ENCODE data around the gene ZNF646.

The ZNF646 gene

DNA sequence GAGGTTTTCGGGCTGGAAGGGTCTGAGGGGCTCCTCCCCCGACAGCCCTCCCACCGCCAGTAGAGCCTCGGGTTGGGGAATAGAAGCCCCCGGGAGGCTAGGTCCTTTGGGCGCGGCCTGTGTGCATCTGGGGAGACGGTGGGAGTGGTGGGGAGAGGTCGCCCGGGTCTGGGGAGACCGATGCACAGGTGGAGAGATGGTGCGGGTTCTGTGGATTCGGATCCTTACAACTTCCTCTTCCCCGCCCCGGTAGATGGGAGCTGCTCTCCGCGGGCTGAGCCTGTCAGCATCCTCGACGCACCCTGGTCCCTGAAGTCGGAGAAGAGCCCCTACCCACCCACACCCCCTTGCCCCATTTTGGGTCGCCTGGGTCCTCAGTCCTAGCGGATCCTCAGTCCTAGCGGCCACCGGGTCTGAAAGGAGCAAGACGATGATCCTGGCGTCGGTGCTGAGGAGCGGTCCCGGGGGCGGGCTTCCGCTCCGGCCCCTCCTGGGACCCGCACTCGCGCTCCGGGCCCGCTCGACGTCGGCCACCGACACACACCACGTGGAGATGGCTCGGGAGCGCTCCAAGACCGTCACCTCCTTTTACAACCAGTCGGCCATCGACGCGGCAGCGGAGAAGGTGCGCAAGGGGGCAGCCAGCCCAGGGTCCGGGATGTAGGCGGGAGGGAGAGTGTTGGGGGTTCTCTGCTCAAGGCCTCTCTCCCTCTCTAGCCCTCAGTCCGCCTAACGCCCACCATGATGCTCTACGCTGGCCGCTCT, 34.8 kb downstream of the ZNF646 start:
- no peak for DNase-seq

DNA sequence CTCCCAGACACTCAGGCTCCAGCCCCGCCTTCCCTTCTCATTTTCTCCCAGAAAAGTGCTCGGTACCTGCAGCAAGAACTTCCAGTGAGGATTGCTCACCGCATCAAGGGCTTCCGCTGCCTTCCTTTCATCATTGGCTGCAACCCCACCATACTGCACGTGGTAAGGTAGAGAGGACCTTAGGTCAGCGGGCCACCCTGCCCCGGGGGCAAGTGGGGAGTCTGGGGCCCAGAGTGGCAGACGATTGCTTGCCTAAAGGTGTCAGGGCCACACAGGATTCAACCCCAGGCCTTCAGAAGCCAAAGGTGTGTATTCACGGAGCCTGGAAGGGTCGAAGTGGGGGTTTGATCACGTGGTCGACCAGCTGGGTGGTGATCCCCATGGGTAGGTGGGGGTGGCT, 35.4 kb downstream of the ZNF646 start:
- no peak for DNase-seq

DNA sequence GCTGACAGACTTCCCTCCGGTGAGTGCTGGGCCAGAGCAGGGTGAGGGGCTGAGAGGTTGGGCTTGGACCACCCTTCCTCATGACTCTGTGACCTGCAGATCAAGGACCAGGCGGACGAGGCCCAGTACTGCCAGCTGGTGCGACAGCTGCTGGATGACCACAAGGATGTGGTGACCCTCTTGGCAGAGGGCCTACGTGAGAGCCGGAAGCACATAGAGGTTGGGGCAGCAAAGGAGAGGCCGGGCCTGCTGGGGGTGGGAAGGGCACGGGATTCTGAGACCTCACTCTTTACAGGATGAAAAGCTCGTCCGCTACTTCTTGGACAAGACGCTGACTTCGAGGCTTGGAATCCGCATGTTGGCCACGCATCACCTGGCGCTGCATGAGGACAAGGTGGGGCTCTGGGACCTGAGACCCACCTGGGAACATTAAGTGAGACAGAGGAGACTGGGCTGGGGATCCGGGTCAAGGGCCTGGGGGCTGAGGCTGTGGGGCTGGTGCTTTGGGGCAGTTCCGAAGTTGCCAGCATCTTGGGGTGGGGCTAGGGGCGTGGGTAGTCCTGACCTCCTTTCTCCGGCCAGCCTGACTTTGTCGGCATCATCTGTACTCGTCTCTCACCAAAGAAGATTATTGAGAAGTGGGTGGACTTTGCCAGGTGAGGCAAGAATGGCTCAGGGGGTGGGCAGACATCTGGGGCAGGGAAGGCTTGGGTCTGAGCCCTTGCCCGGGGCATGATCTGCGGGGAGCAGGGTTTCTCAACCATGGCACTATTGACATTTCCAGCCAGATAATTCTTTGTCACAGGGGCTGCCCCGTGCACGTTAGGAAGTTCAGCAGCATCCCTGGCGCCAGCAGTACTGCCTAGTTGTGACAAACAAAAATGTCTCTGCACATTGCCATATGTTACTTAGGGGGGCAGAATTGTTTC, 36.1 kb downstream of the ZNF646 start:
- DNase-seq: no peak

DNA sequence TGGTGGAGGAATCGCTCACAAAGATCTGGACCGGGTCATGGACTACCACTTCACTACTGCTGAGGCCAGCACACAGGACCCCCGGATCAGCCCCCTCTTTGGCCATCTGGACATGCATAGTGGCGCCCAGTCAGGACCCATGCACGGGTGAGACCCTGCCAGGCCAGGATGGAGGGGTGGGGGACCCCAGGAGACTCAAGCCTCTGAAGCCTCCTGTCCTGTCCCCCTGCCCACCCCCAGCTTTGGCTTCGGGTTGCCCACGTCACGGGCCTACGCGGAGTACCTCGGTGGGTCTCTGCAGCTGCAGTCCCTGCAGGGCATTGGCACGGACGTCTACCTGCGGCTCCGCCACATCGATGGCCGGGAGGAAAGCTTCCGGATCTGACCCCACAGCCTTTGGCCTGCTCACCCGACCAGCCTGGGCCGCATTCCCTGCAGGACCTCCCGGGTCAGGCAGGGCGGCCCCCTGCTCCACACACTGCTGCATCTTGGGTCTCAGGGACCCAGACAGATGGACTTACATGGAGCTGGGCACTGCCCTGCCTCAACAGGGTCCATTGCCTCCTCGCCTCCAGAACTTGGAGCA, 37.8 kb downstream of the ZNF646 start:
- no peak for DNase-seq

DNA sequence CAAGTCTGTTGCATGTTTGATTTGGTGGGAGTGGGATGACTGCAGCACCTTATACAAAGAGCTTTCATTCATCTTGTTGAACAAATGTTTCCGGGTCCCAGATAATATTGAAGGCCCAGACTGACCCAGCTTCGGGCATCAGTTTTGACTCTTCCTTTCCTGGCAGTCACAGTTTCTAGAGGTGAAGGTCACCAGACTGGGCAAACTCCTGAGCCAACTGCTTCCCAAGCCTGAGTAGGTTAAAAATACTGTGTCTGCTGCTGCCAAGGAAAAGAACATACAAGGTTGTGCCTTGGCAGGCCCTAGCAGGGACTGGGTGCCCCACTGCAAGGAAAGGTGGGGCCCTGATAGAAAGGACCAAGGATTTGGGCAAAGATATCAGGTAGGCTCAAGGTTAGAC, 38.5 kb downstream of the ZNF646 start:
- no peak for DNase-seq

DNA sequence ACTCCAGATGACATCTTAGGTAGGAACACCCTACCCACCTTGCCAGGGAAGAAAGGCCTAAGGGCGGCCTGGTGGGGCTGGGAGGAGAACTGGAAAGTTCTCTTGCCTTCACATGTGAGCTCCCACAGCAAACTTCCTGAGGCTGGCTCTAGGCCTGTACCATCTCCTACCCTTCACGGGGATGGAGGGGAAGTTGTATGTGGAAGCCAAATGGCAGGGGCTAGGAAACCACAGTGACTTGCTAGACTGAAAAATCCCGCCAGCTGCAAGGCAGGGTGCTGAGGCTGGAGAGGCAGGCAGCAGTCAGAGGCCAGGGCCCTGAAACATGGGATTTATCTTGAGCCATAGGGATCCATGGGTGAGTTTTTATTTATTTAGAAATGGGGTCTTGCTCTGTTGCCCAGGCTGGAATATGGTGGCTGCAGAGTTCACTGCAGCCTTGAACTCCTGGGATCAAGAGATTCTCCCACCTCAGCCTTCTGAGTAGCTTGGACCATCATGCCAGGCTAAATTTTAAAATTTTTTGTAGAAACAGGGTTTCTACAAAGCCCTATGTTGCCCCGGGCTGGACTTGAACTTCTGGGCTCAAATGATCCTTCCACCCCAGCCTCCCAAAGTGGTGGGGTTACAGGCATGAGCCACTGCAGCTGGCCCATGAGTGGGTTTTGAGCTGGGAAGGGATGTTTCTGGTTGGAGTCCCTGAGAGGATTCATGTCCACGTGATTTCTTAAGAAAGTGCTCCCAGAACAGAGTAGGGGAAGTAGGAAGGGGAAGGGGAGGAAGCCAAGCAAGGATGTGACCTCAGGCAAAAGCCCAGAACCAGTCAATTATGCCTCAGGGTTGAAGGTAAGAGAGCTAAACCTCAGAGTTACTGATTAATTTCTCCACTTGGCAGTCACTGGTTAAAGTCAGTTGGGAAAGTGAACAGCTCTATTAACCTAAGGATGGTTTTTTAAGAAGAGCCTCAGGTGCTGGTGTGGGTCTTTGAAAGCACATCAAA, 39.2 kb downstream of the ZNF646 start:
- DNase-seq: no peak

DNA sequence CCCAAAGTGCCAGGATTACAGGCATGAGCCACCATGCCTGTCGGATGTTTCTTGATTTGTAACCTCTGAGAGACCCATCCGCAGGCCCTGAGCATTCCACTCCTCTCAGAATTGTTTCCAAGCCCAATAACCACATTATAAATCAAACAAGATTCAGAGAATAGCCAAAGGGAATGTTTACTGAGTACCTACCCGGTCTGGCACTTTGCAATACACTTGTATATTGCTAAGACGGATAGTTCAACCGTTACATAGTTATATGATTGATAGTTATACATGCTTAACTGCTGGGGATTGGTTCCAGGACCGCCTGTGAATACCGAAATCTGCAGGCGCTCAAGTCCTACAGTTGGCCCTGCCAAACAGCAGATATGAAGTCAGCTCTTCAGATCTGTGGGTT, 40.2 kb downstream of the ZNF646 start:
- no peak for DNase-seq

DNA sequence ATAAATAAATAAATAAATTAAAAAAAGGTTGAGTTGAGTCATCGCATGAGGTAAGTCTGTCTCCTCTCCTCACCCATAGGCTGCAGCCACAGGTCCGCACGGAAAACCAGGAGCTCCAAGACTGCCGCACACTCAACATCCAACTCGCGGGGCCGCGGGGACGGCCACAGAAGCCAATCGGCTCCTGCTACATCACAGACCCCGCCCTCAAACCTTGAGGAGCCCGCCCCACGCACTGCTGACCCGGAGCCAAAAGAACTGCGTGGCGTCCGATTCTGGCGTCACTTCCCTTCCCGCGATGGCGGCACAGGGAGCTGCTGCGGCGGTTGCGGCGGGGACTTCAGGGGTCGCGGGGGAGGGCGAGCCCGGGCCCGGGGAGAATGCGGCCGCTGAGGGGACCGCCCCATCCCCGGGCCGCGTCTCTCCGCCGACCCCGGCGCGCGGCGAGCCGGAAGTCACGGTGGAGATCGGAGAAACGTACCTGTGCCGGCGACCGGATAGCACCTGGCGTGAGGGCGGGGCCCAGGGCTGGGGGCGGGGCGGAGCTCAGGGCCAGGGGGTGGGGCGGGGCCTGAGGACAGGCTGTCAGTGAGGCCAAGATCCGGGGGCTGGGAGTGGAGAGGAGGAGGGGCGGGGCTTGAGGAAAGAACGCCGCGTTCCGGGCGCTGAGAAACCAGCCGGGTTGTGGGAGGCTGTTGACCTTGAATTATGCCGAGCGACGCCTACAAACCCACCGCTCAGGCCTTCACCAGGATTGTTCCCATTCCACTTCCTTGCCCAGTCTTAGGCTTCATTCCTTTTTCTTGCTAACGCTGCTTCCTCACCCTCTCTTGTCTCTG, 43.4 kb downstream of the ZNF646 start, which contains the start of gene KAT8:
Gene KAT8 (plus strand): TSS at position 281 of the 839 bp plus-strand sequence. CDS start 18 bp downstream, at position 299.
- peak; percentile 96 to 97 for DNase-seq

DNA sequence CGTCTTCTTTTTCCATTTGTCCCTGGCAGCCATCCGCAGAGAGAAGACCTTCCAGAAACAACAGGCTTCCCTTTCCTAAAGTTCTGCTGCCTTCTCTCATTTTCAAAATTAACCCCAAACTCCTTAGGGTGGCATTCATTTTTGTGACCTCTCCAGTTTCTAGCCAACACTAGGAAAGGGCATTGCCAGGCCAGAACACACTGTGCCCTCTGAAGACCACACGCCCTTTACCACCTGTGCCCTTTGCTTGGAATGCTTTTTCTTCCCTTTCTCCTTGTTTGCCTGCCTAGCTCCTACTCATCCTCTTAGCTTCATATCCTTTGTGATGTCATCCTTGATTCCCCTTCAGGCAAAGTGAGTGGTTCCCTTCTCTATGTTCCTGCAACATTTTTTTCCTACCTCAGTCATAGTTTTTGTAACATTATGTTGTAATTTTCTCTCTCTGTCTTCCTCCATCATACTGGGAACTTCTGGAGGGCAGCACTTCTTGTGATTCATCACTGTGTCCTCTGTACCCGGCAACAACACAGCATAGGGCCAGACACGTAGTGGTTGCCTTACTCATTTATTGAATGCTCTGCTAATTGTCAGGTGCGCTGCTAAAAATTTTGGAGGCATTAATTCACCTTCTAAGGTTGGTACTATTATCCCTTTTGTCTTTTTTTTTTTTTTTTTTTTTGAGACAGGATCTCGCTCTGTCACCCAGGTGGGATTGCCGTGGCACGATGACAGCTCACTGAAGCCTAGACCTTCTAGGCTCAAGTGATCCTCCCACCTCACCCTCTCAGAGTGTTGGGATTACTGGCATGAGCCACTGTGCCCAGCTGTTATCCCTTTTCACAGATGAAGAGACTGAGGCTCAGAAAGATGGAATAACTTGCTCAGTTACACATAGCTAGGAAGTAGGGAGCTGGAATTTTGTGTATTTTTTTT, 44.3 kb downstream of the ZNF646 start:
- DNase-seq: no peak

DNA sequence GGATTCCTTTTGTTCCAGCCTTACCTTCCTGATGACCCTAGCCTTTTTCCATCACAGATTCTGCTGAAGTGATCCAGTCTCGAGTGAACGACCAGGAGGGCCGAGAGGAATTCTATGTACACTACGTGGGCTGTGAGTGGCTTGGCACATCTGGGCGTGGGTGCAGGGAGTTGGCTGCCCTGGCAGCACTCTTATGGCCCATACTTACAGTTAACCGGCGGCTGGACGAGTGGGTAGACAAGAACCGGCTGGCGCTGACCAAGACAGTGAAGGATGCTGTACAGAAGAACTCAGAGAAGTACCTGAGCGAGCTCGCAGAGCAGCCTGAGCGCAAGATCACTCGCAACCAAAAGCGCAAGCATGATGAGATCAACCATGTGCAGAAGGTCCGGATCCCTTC, 45.9 kb downstream of the ZNF646 start:
- DNase-seq: no peak

DNA sequence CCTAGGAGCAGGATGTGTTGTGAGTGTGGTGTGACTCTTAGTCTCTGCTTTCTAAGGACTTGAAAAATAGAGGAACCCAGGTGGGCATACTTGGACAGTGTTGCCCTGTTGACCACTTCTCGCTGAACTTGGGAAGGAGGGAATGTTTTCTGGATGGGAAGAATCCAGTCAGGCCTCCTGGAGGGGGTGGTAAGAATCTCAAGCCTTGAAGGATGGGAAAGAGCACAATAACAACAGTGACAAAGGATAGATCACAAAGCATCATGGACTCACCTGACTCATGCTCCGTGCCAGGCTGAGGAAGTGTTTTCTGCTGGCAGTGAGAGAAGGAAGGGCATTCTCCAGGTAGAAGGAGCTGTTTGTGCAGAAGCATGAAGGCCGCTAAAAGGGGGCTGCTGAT, 51.6 kb downstream of the ZNF646 start:
- no peak for DNase-seq

DNA sequence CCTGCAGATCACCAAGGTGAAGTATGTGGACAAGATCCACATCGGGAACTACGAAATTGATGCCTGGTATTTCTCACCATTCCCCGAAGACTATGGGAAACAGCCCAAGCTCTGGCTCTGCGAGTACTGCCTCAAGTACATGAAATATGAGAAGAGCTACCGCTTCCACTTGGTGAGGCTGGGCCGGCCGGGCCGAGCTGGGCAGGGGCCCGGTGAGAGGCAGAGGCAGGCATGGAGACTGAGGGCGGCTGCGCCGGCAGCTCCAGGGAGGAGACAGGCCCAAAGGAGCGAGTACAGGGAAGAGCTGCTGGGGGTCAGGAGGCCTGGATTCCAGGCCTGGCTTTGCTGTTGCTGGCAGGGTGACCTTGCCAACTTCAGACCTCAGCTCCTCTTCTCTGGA, 53.0 kb downstream of the ZNF646 start:
- no peak for DNase-seq

DNA sequence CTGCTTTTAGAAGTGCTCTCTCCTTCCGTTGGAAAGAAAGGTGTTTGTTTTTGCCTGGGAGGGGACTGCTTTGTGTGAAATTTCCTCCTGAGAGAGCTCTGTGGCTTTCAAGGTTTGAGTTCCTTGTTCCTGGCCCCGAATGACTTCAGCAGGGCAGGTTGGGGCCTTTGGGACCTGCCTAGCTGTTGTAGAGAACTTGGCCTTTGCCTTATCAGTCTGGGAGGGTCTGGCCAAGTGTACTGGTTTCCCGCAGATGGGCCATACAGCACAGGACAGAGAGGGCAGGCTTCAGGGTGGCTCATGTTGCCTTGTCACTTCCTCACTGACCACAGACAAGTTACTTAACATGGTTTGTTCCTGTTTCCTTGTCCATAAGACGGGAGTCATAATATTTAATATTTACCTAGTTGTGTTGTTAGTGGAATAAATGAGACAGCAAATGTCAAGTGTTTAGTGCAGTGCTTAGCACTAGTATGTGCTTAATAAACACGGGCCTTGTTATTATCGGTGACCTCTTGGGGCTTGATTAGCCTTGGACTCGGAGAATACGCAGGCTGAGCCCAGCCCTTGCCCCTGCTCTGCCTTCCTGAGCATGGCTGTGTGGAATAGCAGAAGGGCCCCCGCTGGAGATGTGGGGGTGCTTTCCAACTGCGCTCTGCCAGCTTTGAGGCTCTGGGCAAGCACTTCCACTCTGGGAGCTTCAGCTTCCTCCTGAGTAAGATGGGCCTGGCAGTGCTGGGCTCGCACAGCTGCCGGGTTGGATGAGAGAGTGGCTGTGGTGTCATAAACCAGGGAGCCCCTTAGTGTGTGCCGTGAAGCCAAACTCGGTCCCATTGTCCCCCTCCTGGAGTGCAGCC, 54.7 kb downstream of the ZNF646 start:
- DNase-seq: no peak

DNA sequence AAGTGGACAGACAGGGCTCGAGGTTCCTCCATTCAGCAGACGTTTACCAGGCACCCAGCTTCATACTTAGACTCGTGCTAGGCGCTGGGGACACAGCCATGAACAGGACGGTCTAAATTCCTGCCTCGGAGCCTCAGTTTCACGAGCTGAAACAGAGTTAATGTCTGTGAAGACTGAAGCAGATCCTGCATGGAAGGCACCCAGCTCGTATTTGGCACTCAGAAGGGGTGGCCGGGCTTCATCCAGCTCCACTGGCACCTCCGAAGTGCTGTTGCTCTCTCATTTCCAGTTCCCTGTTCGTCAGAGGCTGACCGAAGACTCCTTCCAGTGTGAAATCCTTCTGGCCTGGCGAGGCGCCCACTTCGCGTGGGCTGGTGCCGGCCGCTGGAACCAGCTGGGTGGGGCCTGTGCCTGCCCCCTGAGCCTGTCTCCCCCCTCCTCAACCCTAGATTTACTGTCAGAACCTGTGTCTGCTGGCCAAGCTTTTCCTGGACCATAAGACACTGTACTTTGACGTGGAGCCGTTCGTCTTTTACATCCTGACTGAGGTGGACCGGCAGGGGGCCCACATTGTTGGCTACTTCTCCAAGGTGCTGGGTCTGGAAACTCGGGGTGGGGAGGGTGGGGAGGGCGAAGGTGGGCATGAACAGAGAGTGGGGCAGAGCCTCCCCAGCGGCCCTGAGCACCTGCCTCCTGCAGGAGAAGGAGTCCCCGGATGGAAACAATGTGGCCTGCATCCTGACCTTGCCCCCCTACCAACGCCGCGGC, 55.5 kb downstream of the ZNF646 start:
- no peak for DNase-seq

DNA sequence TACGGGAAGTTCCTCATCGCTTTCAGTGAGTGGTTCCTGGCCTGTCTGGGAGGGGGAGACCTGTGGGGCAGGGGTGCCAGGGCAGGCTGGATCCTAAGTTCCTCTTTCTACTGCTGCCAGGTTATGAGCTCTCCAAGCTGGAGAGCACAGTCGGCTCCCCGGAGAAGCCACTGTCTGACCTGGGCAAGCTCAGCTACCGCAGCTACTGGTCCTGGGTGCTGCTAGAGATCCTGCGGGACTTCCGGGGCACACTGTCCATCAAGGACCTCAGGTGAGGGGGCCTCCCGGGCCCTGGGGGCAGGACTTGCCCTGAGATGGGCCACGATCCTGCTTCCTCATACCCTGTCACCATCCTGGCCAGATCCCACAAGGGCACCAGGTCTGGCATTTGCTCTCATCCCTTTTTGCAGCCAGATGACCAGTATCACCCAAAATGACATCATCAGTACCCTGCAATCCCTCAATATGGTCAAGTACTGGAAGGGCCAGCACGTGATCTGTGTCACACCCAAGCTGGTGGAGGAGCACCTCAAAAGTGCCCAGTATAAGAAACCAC, 56.2 kb downstream of the ZNF646 start:
- no peak for DNase-seq

DNA sequence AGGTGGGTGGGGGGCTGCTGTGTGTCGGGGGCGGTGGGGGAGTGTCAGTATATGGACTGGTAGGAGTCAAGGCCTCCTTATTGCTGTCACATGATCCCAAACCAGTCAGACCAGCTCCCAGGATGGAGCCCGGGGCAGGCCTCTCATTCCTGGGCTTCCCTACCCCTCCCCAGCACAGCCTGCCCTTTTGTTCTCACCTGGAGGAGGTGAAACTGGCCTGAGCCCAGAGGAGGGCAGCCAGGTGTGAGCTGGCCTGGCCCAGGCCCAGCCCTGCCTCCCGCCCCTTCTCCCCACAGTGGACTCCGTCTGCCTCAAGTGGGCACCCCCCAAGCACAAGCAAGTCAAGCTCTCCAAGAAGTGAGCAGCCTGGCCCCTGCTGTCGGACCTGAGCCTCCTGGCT, 56.7 kb downstream of the ZNF646 start:
- DNase-seq: no peak

DNA sequence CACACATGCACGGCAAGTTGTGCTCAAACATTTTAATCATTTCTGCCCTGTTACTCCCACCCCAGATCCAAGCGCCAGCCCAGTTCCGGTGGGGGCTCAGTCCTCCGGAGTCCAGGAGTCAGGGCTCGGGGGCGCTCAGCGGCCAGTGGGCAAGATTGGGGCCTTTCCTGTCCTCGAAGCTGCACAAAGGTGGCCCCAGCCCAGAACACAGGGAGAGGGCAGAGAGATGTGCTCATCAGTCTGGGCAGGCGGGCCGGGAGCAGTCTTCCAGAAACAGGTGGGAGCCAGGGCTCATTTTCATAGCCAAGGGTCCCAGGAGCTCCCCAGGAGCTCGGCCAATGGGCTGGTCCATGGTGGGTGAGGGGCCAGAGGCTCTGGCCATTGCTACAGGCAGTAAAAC, 57.2 kb downstream of the ZNF646 start:
- DNase-seq: no peak

DNA sequence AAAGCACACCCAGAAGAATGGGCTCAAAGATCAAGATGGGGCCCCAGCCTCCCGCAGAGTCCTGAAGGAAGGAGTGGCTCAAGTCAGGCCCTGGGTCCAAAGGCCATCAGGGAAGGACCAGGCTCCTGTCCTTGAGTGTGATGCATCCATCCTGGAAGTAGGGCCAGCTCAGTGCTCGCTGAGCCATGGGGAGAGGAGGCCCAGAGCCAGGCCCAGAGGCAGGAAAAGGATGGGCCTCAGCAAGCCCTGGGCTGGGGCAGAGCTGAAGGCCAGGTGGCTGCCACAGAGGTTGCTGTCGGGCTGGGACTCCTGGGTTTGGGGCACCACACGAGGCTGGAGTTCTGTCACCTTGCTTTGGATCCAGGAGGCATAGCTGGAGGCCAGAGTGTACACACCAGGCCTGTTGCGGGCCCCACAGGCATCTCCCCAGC, 57.6 kb downstream of the ZNF646 start:
- DNase-seq: no peak

Measured in stimulated activated CD4-positive, alpha-beta T cell treated with anti-CD3 and anti-CD28 coated beads, Interleukin-4, amount 100 ng/mL, for 4 hours (primary cell).